Left ventricle myocardium inferior (tissue), 1 donor: ENCODE measurements around the gene CEPT1. TPM values are rescaled to one million over a fixed set of nuclear protein-coding genes. Genes with fewer than 3 reads are reported as not detected.

Source experiments
- DNase-seq: peaks from one replicate; pipeline ENCODE4 v3.0.0-alpha.2; 2020
- H3K27ac ChIP-seq: fragments of 200-600 bp; replicated peaks from 2 replicates; pipeline ENCODE4 v1.8.0; 2021
- H3K27me3 ChIP-seq: fragments of 200-600 bp; 2 replicates; pipeline ENCODE4 v1.8.0; 2021; ENCODE audit warnings: low read depth
- H3K36me3 ChIP-seq: fragments of 200-600 bp; 2 replicates; pipeline ENCODE4 v1.8.0; 2021
- H3K4me1 ChIP-seq: fragments of 200-600 bp; 2 replicates; pipeline ENCODE4 v1.8.0; 2021
- H3K4me3 ChIP-seq: fragments of 200-600 bp; 2 replicates; pipeline ENCODE4 v1.8.0; 2021; ENCODE audit warnings: mild to moderate bottlenecking, moderate library complexity
- H3K9me3 ChIP-seq: fragments of 200-600 bp; replicated peaks from 2 replicates; pipeline ENCODE4 v1.8.0; 2021
- CTCF ChIP-seq: fragments of 200-600 bp; IDR thresholded peaks from 2 replicates; pipeline ENCODE4 v1.8.0; 2021; ENCODE audit warnings: antibody characterized with exemption, mild to moderate bottlenecking, borderline replicate concordance
- intact Hi-C: fragments of 100-400 bp; cut with micrococcal nuclease; formaldehyde crosslinking; loops from one replicate; pipeline ENCODE4 v1.11.0; 2022
- total RNA-seq: library from RNA; stranded (reverse); fragmentation: NEBNext Ultra II Directional; extraction: Animal tissue kit (Norgen Biotek cat#: 25700); gene quantifications from one replicate; pipeline ENCODE4 v1.2.1, GENCODE V29; 2021
- donor health status: DM: no; HTN: yes; CAD: no; lungs with severe emphysema.

CEPT1 gene
- total RNA-seq, 1 donor from 2014 or later: 14.0 TPM

GRCh38 chr1:111223126-111223685, 83.2 kb downstream of the CEPT1 start:
- Histone ChIP-seq H3K4me1 (peaks cover 8% of the 10 kb centered on the region), H3K9me3 (no peaks in the 10 kb centered on the region), H3K36me3 (no peaks in the 10 kb centered on the region), H3K4me3 (no peak overlapping the region), H3K27me3 (no peaks in the 10 kb centered on the region), H3K27ac (no peak overlapping the region)
- intact Hi-C loops: no loop called here
- TF ChIP-seq CTCF: no peak
- DNase-seq: no peak

GRCh38 chr1:111225091-111225490, 85.1 kb downstream of the CEPT1 start:
- DNase-seq: no peak
- Histone ChIP-seq H3K4me3 (no peak overlapping the region), H3K27me3 (no peaks in the 10 kb centered on the region), H3K27ac (no peak overlapping the region), H3K9me3 (no peaks in the 10 kb centered on the region), H3K36me3 (no peaks in the 10 kb centered on the region), H3K4me1 (peaks cover 4% of the 10 kb centered on the region)
- intact Hi-C loops: loop anchor here (5.0 kb wide), 1 partner anchor 52 kb away; no protein-coding TSS in a partner anchor
- no peak for TF ChIP-seq CTCF

GRCh38 chr1:111225717-111226400, 85.8 kb downstream of the CEPT1 start:
- no peak for DNase-seq
- no peaks in the 10 kb centered on the region for H3K36me3 ChIP-seq
- intact Hi-C loops: loop anchor here (5.0 kb wide), 1 partner anchor 51 kb away; no protein-coding TSS in a partner anchor
- H3K4me3 ChIP-seq: no peak overlapping the region
- peaks cover 4% of the 10 kb centered on the region for H3K4me1 ChIP-seq
- H3K27me3 ChIP-seq: no peaks in the 10 kb centered on the region
- no peaks in the 10 kb centered on the region for H3K9me3 ChIP-seq
- no peak for TF ChIP-seq CTCF
- H3K27ac ChIP-seq: no peak overlapping the region

GRCh38 chr1:111227434-111227833, 87.4 kb downstream of the CEPT1 start, which contains the start of gene CHI3L2:
Gene CHI3L2 (plus strand): TSS chr1:111227713. CDS start chr1:111227730, 17 bp downstream.
- no peak within 1 kb of the TSS for H3K4me3 ChIP-seq
- peaks cover 4% of the 10 kb centered on the region for H3K4me1 ChIP-seq
- TF ChIP-seq CTCF: no peak
- no peaks in the 10 kb centered on the region for H3K36me3 ChIP-seq
- no peak for DNase-seq
- no peaks in the 10 kb centered on the region for H3K9me3 ChIP-seq
- H3K27me3 ChIP-seq: no peaks in the 10 kb centered on the region
- peak within 1 kb of the TSS; percentile 74 for H3K27ac ChIP-seq
- intact Hi-C loops: loop anchor here (5.0 kb wide), 1 partner anchor 50 kb away; no protein-coding TSS in a partner anchor

GRCh38 chr1:111227851-111228747, 88.1 kb downstream of the CEPT1 start:
- no peak overlapping the region for H3K4me3 ChIP-seq
- peak overlapping the region; percentile 74 for H3K27ac ChIP-seq
- H3K27me3 ChIP-seq: no peaks in the 10 kb centered on the region
- no peak for TF ChIP-seq CTCF
- peaks cover 4% of the 10 kb centered on the region for H3K4me1 ChIP-seq
- no peaks in the 10 kb centered on the region for H3K9me3 ChIP-seq
- intact Hi-C loops: loop anchor here (5.0 kb wide), 1 partner anchor 49 kb away; no protein-coding TSS in a partner anchor
- H3K36me3 ChIP-seq: no peaks in the 10 kb centered on the region
- peak; percentile 24 for DNase-seq
